Middle frontal gyrus (tissue), 1 donor: ENCODE data around the gene KLRK1.
"Not testable (repeated sequence)": the region's sequence is repeated elsewhere in the genome, so short reads cannot be mapped to it uniquely, and the experiment has no call there.

Experiments
- DNase-seq: peaks from one replicate; pipeline ENCODE4 v3.0.0-alpha.2; 2015; ENCODE audit warnings: low spot score; ENCODE audit errors: extremely low spot score

KLRK1 gene

DNA sequence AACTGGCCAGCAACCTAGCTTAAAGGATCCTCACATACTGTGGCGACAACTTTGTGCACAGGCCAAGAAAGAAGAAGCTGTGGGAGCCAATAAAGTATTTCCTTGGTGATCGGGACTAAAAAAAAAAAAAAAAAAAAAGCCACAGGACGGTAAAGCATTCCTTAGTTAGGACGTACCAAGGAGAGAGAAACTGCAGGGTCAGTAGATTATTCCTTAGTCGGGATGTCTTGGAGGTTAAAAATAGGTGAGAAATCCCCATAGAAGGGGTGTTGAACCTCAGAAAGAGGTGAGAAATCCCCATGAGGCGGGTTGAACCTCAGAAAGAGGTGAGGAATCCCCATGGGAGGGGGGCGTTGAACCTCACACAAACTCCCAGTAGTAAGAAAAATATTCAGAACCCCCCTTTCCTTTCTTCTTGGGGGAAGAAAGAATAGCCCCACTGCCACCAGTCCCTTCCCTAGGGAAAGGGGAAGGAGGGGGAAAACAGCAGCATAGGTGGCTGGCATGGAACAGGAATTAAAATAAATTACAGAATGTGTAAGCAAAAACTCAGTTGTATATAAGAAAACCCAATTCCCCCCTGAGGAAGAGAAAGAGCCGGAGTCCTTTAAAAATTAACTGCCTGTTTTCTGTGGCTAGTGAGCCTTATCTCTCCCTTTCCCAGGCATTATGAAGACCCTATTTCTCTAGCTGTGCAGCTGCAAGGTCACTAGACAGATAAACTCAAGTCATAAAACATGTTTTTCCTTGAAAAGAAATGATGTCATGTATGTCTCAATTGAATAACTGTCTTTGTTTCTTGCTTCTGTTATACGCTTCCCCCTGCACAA, 26.8 kb downstream of the KLRK1 start:
- no peak for DNase-seq

DNA sequence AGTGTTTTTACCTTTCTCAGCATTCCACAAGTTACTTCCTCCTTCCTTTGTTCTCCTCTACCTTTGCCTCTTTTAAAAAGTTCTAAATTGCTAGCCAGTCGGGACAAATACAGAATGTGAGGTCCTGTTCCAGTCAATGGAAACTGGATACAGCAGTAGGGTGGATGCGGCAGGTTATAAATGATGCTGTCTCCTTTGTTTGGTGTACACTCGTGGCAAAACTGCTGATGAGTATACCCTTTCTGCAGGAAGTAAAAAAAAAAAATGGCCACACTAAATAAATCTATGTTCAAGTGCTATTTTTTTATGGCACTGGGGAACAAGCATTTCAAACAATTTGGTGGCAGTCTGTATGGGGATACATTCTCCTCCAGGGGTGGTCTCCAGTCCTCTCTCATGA, 27.5 kb downstream of the KLRK1 start:
- DNase-seq, result no peak

DNA sequence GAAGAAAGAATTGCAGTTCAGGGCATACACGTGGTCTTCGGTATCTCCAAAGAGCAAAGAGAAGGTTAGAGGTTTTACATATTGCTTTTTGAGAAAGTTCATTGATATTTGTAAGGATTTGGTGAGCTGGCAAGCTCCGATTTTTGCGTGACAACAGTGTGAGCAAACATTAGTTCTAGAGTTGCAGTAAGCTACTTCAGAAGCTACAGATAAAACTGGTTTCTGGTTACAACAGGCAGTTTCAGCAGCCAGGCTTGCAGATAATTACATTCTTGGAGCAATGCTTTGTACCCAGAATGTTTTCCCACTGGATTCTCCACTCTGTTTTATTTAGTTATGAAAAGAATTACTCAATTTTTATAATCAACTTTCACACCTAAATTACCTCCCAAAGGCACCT, 28.2 kb downstream of the KLRK1 start:
- DNase-seq, result no peak

DNA sequence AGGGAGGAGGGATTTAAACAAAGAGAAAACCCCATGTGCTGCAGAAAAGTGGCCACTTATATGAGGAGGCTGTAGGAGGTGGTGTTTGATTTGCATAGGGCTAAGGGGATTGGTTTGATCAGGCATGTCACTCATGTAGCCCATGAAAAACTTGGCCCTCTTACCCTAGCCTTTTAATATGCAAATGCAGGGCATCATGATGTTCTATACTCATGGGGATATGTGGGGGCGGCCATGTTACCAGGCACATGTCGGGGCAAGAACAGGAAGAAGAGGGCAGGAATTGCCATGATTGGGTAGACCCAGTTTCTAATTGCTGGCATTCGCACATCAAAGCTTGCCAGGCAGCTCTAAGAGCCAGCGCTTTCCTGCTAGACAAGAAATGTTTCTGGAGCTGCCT, 28.8 kb downstream of the KLRK1 start:
- DNase-seq, result no peak

DNA sequence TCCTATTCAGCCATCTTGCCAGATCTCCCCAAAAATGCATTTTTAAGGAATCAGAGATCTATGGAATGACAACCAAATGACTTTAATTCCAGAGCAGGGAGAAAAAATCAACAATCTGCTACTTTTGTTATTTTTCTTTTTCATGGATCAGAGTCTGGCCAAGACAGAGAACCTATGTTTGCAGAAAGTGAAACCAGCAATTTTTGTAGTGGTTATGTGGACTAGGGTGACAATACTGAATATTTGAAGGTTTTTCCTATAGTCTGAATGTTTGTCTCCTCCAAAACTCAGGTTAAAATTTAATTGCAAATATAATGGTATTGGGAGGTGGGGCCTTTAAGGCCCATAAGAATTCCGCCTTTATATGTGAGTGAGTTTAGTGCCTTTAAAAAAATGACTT, 30.9 kb downstream of the KLRK1 start:
- no peak for DNase-seq

DNA sequence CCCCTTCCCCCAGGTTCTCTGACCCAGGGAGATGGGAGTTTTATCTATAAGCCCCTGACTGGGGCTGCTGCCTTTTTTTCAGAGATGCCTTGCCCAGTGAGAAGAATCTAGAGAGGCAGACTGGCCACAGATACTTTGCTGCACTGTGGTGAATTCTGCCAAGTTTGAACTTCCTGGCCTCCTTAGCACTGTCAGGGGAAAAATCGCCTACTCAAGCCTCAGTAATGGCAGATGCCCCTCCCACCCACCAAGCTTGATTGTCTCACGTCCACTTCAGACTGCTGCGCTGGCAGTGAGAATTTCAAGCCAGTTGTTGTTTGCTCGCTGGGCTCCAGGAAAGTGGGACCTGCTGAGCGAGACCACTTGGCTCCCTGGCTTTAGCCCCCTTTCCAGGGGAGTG, 31.7 kb downstream of the KLRK1 start:
- no peak for DNase-seq

DNA sequence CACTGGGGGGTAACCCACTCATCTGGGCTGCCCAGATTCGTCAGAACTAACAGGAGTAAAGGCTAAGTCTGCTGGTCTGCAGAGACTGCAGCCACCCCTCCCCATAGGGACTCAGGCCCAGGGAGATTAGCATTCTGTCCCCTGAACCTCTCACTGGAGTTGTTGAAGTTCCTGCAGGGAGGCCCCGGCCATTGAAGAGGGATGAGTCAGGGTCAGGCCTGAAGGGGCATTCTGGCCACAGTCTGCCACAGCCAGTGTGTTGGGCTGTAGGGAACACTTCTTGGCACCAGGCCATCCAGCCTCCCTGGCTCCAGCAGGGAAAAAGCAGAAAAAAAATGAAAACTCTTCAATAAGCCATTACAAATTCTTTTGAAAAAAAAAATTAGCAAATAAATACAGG, 35.3 kb downstream of the KLRK1 start:
- DNase-seq, result no peak

DNA sequence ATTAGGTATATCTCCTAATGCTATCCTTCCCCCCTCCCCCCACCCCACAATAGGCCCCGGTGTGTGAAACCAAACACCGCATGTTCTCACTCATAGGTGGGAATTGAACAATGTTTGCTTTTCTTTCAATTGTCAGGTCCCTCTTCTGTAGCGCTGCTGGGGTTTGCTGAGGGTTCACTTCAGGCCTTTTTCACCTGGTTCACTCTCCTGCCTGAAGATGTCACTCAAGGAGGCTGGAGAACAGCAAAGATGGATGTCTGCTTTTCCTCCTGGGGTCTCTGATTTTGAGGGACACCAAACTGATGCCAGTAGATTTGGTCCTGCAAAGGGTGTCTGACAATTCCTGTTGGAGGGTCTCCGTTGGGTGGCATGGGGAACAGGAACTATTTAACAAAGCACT, 35.8 kb downstream of the KLRK1 start:
- DNase-seq, result no peak

DNA sequence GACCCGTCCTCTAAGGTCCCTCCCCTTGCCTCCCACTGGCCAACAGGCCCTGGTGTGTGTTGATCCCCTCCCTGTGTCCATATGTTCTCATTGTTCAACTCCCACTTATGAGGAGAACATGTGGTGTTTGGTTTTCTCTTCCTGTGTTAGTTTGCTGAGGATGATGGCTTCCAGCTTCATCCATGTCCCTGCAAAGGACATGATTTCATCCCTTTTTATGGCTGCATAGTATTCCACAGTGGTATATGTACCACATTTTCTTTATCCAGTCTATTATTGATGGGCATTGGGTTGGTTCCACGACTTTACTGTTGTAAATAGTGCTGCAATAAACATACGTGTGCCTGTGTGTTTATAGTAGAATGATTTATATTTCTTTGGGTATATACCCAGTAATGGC, 38.4 kb downstream of the KLRK1 start:
- not testable (repeated sequence) for DNase-seq

DNA sequence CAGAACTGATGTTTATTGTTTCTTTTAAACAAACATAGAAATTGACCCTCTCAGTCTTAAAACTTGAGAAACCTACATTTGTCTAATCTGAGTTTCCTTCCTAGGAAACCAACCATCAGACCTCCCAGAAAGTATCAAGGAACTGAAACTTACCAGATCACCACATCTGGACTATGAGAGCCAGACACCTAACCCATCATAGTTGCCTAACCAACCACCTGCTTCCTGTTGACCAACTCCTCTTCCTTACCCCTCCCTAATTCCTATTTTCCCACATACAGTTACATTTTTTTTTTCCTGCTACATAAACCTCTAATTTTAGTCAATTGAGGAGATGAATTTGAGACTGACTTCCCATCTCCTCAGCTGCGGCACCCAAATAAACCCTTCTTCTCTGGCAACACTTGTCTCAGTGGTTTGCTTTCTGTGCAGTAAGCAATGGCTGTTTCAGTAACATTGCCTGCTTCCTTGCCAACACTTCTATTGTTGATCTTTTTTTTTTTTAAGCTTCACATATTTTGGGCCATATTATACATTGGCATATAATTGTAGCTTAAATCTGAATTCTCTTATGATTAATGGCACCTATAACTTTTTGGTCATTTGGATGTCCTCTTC, 47.8 kb downstream of the KLRK1 start:
- no peak for DNase-seq

DNA sequence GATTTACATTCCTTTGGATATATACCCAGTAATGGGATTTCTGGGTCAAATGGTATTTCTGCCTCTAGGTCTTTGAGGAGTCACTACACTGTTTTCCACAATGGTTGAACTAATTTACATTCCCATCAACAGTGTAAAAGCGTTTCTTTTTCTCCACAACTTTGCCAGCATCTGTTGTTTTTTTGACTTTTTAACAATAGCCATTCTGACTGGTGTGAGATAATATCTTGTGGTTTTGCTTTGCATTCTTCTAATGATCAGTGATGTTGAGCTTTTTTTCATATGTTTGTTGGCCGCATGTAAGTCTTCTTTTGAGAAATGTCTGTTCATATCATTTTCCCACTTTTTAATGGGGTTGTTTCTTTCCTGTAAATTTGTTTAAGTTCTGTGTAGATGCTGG, 48.9 kb downstream of the KLRK1 start:
- DNase-seq, result not testable (repeated sequence)

DNA sequence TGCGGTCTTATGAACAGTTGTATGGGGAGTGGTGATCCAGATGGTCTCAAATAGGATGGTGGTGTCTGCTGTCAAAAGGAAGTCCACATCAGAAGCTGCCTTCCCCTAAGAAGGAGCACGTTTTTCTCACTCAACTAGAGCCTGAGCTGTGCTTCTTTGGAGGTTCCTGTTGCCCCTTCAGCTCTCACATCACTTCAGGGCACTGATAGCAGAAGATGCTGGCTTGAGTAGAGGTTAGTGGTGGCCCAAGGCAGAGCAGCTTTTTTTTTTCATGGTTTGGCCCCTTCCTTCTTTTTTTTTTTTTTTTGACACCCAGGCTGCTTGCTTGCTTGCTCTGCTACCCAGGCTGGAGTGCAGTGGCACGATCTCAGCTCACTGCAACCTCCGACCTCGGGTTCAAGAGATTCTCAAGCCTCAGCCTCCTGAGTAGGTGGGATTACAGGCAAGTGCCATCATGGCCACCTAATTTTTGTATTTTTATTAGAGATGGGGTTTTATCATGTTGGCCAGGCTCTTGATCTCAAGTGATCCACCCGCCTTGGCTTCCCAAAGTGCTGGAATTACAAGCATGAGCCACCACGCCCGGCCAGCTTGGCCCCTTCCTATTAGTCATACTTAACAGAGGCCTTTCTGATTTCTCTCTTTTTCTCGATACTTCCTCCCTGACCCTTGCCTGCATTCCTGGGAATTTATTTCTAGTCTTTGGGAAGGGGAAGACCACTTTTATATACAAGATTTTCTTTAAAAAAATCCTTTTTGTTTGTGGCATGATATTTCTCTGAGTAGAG, 50.6 kb downstream of the KLRK1 start:
- no peak for DNase-seq

DNA sequence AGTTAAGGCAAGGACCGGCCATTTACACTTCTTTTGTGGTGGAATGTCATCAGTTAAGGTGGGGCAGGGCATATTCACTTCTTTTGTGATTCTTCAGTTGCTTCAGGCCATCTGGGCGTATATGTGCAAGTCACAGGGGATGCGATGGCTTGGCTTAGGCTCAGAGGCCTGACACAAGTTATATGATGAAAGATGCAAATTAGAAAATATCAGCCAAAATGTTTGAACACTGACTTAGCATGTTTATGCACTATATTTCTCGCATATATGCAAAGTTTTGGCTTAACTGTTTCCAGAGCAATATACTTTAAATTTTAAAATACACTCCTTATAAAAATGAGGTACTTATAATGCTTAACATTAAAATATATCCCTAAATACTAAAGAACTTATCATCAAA, 51.4 kb downstream of the KLRK1 start:
- DNase-seq, result not testable (repeated sequence)

DNA sequence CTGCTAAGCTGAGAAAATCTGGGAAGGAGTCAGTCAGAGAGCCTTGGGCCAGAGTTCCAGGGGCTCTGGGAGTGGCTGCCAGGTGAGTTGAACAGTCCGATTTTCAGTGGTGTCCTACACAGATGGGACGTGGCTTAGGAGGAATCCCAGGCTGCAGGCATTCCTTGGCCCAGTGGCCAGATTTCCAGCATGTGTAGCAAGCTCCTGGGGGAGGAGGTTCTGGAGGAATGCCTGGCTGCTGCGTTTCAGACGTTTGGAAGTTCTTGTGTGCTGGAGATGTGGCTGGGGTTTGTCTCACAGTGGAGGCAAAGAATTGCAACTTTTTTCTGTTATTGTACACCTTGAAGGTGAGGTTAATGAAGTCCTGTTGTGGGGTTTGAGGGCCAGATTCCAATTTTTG, 53.6 kb downstream of the KLRK1 start:
- DNase-seq, result not testable (repeated sequence)

DNA sequence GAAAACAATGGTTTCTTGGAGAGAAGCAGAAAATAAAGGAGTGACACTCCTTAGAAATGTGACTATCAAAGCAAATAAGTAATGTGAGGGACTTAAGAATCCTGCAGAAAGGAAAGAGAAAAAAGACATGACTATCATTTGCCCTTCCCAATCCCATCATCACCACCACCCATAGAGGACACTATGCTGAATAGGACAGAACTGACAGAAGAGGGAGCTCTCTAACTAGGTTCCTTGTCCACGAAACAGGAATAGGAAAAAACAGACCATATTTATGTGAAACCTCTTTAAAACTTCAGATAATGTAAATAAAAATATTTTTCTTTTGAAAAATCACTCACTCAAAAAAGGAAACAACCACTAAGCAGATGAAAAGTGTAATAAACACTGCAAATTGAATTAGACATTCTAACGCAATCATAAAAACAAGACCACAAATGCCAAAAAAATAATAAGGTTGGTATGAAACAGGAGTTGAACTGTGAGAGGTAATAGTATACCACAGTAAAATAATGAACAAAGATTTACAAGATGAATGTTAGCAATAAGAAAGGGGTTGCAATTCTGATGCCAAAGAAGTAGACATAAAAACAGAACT, 58.1 kb downstream of the KLRK1 start:
- DNase-seq, result peak; percentile 42

DNA sequence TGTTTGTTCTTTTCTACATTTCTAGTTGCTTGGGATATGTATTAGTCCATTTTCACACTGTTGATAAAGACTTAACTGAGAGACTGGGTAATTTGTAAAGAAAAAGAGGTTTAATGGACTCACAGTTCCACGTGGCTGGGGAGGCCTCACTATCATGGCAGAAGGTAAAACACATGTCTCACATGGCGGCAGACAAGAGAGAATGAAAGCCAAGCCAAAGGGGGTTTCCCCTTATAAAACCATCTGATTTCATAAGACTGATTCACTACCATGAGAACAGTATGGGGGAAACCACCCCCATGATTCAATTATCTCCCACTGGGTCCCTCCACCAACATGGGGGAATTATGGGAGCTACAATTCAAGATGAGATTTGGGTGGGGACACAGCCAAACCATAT, 61.1 kb downstream of the KLRK1 start:
- DNase-seq, result not testable (repeated sequence)
